Measurements from ENCODE around the gene MIAT. TPM values are rescaled to one million over a fixed set of nuclear protein-coding genes. Genes with fewer than 3 reads are reported as not detected.
A peak's percentile ranks its signal among the peaks of the same experiment; 100 is the strongest.

MIAT gene
- total RNA-seq, 1 experiment from 2014 or later, result 0.33 TPM

DNA sequence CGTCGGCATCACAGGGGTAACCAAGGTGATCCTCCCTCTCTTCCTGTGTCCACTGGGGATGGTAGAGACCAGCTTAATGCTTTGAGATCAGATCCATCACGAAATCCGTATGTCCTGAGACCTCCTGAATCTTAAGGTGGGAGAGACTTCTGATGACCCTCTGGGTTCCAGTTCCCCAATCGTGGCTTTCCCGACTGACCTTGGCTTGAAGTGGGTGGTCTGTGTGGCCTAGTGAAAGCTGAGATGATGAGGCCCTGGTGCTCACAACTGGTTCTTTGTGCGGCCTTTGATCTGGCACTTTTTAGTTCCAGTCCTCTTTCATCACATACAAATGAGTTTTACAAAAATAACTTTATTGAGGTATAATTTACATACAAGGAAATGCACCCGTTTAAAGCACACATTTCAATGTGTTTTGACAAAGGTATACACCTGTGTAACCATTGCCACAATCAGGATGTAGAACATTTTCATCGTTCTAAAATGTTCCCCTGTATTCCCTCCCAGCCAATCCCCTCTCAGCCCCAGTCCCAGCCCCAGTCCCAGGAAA, 6.1 kb downstream of the MIAT start:
- no peaks in the 10 kb centered on the region; the same call in 1 of the 2 replicates for H3K4me1 ChIP-seq (ENCODE audit: control insufficient read depth, insufficient read depth, low read length)
- no peak for DNase-seq (ENCODE audit: low read depth, low spot score)
- ChIA-PET POLR2A (no interaction called here), CTCF (interaction anchor here (0.6 kb wide), 2 partner anchors 134 to 161 kb away, joined by 3 to 4 read pairs; no protein-coding TSS in a partner anchor)
- intact Hi-C loops (cut with micrococcal nuclease; ENCODE audit: unreplicated experiment), result no loop called here
- TF ChIP-seq POLR2AphosphoS5 (IDR thresholded peaks at IDR 0.05; ENCODE audit: low read depth, low read length), result no peak
- H3K9me3 ChIP-seq (ENCODE audit: control insufficient read depth, insufficient read depth, low read depth, low read length), result no peaks in the 10 kb centered on the region
- no peaks in the 10 kb centered on the region for H3K36me3 ChIP-seq (ENCODE audit: control insufficient read depth, insufficient read depth, low read length)
- no peak for ATAC-seq
- in situ Hi-C loops (cut with HindIII; ENCODE audit: low pct_unique_long_range_greater_than_20kb, low sequenced_read_pairs), result no loop called here
- no TSS peak for BruUV-seq (replicated peaks)
- no peak overlapping the region for H3K27ac ChIP-seq (ENCODE audit: low read length)
- H3K4me3 ChIP-seq (ENCODE audit: low read depth in 2 of 2, low read length in 2 of 2), result no peak overlapping the region
- no peaks in the 10 kb centered on the region for H3K27me3 ChIP-seq (ENCODE audit: control insufficient read depth, insufficient read depth, low read length)

- no TSS peak for BruUV-seq (replicated peaks)
- no peaks in the 10 kb centered on the region for H3K36me3 ChIP-seq (ENCODE audit: control insufficient read depth, insufficient read depth, low read length)
- ChIA-PET POLR2A (interaction anchor here (0.6 kb wide), 1 partner anchor 24 kb away, joined by 8 read pairs; no protein-coding TSS in a partner anchor), CTCF (interaction anchor here (0.7 kb wide), 1 partner anchor 20 kb away, joined by 7 read pairs; no protein-coding TSS in a partner anchor)
- in situ Hi-C loops (cut with HindIII; ENCODE audit: low pct_unique_long_range_greater_than_20kb, low sequenced_read_pairs) (no loop called here), intact Hi-C loops (cut with micrococcal nuclease; ENCODE audit: unreplicated experiment) (no loop called here)
- H3K27ac ChIP-seq (ENCODE audit: low read length), result no peak overlapping the region
- no peak overlapping the region for H3K4me3 ChIP-seq (ENCODE audit: low read depth in 2 of 2, low read length in 2 of 2)
- no peaks in the 10 kb centered on the region for H3K27me3 ChIP-seq (ENCODE audit: control insufficient read depth, insufficient read depth, low read length)
- no peaks in the 10 kb centered on the region for H3K9me3 ChIP-seq (ENCODE audit: control insufficient read depth, insufficient read depth, low read depth, low read length)
- H3K4me1 ChIP-seq (ENCODE audit: control insufficient read depth, insufficient read depth, low read length), result no peaks in the 10 kb centered on the region
- ATAC-seq, result 0 out of 2 replicates have a peak, but pooled peaks have one; percentile 15
- no peak for DNase-seq (ENCODE audit: low read depth, low spot score)
- TF ChIP-seq POLR2AphosphoS5 (IDR thresholded peaks at IDR 0.05; ENCODE audit: low read depth, low read length) (no peak), SIN3A (IDR thresholded peaks at IDR 0.05; ENCODE audit: borderline replicate concordance, insufficient read depth, low read depth, low read length) (no peak), TCF7L2 (IDR thresholded peaks at IDR 0.05; ENCODE audit: low read depth, low read length) (no peak)
- TF ChIP-seq, protein P1, sequence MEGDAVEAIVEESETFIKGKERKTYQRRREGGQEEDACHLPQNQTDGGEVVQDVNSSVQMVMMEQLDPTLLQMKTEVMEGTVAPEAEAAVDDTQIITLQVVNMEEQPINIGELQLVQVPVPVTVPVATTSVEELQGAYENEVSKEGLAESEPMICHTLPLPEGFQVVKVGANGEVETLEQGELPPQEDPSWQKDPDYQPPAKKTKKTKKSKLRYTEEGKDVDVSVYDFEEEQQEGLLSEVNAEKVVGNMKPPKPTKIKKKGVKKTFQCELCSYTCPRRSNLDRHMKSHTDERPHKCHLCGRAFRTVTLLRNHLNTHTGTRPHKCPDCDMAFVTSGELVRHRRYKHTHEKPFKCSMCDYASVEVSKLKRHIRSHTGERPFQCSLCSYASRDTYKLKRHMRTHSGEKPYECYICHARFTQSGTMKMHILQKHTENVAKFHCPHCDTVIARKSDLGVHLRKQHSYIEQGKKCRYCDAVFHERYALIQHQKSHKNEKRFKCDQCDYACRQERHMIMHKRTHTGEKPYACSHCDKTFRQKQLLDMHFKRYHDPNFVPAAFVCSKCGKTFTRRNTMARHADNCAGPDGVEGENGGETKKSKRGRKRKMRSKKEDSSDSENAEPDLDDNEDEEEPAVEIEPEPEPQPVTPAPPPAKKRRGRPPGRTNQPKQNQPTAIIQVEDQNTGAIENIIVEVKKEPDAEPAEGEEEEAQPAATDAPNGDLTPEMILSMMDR (IDR thresholded peaks at IDR 0.05), result peak; percentile 35
These were observed 8.4 kb downstream of the MIAT start for GRCh38 chr22:26665813-26666231.

DNA sequence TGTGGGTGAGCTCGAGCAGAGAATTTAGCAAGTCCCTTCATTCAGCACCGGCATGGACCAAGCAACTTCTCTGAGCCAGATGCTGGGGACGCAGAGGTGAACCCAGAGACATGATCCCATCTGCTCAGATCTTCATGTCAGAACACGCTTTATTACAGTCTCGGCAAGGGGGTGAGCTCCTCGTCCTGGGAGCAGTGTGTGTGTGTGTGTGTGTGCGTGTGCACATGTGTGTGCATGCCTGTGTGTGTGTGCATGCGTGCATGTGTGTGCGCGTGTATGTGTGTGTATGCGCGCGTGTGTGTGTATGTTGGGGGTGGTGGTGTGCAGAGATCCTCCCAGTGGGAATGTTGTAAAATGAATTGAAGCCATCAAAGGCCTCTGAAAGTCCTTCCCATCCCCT, 9.8 kb downstream of the MIAT start:
- H3K4me3 ChIP-seq (ENCODE audit: low read depth in 2 of 2, low read length in 2 of 2), result no peak overlapping the region
- ChIA-PET POLR2A (no interaction called here), CTCF (interaction anchor here (0.7 kb wide), 2 partner anchors 11 to 246 kb away, joined by 3 to 4 read pairs; no protein-coding TSS in a partner anchor)
- TF ChIP-seq TCF7L2 (IDR thresholded peaks at IDR 0.05; ENCODE audit: low read depth, low read length) (no peak), POLR2AphosphoS5 (IDR thresholded peaks at IDR 0.05; ENCODE audit: low read depth, low read length) (no peak), SIN3A (IDR thresholded peaks at IDR 0.05; ENCODE audit: borderline replicate concordance, insufficient read depth, low read depth, low read length) (no peak)
- TF ChIP-seq, protein P1 (IDR thresholded peaks at IDR 0.05), result no peak
- TF ChIP-seq, protein P2, sequence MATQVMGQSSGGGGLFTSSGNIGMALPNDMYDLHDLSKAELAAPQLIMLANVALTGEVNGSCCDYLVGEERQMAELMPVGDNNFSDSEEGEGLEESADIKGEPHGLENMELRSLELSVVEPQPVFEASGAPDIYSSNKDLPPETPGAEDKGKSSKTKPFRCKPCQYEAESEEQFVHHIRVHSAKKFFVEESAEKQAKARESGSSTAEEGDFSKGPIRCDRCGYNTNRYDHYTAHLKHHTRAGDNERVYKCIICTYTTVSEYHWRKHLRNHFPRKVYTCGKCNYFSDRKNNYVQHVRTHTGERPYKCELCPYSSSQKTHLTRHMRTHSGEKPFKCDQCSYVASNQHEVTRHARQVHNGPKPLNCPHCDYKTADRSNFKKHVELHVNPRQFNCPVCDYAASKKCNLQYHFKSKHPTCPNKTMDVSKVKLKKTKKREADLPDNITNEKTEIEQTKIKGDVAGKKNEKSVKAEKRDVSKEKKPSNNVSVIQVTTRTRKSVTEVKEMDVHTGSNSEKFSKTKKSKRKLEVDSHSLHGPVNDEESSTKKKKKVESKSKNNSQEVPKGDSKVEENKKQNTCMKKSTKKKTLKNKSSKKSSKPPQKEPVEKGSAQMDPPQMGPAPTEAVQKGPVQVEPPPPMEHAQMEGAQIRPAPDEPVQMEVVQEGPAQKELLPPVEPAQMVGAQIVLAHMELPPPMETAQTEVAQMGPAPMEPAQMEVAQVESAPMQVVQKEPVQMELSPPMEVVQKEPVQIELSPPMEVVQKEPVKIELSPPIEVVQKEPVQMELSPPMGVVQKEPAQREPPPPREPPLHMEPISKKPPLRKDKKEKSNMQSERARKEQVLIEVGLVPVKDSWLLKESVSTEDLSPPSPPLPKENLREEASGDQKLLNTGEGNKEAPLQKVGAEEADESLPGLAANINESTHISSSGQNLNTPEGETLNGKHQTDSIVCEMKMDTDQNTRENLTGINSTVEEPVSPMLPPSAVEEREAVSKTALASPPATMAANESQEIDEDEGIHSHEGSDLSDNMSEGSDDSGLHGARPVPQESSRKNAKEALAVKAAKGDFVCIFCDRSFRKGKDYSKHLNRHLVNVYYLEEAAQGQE (IDR thresholded peaks at IDR 0.05; ENCODE audit: insufficient read depth in 1 of 2, low read depth in 2 of 2, low read length in 1 of 2), result no peak
- H3K27me3 ChIP-seq (ENCODE audit: control insufficient read depth, insufficient read depth, low read length), result no peaks in the 10 kb centered on the region
- no peaks in the 10 kb centered on the region for H3K4me1 ChIP-seq (ENCODE audit: control insufficient read depth, insufficient read depth, low read length)
- no peaks in the 10 kb centered on the region for H3K36me3 ChIP-seq (ENCODE audit: control insufficient read depth, insufficient read depth, low read length)
- in situ Hi-C loops (cut with HindIII; ENCODE audit: low pct_unique_long_range_greater_than_20kb, low sequenced_read_pairs), result no loop called here
- DNase-seq (ENCODE audit: low read depth, low spot score) (no peak), ATAC-seq (no peak)
- no peak overlapping the region for H3K27ac ChIP-seq (ENCODE audit: low read length)
- intact Hi-C loops (cut with micrococcal nuclease; ENCODE audit: unreplicated experiment), result no loop called here
- no TSS peak for BruUV-seq (replicated peaks)
- no peaks in the 10 kb centered on the region for H3K9me3 ChIP-seq (ENCODE audit: control insufficient read depth, insufficient read depth, low read depth, low read length)
